ENCODE data around the gene DBN1. TPM values are rescaled to one million over a fixed set of nuclear protein-coding genes. Genes with fewer than 3 reads are reported as not detected.

DBN1 gene
- polyA plus RNA-seq, 1 of the 3 experiments (the other 2 are of a cell fraction), result 244 TPM

DNA sequence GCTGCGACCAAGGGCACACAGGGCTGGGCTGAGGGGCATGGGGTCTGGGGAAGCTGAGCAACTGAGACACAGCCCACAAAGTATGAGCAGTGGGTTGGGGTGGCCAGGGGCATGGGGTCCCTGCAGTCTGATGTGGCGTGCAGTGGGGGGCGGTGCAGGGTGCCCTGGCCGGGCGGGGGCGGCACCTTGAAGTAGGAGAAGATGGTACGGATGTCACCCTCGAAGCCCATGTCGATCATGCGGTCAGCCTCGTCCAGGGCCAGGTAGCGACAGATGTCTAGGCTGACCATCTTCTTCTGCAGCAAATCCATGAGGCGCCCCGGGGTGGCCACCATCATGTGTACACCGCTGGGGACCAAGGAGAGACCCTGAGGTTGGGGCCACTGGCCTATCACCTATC is 40.1 kb upstream of the DBN1 start:
- Histone ChIP-seq H3K9me3 (no peaks in the 10 kb centered on the region), H3F3A (replicated peaks; ENCODE audit: insufficient read depth) (peaks cover 3% of the 10 kb centered on the region), H3K27ac (ENCODE audit: low read depth in 2 of 2, low read length in 1 of 2) (no peak overlapping the region), H3K27me3 (ENCODE audit: insufficient read depth) (no peaks in the 10 kb centered on the region), H3K79me2 (ENCODE audit: insufficient read depth) (peaks cover 25% of the 10 kb centered on the region), H2AFZ (ENCODE audit: low read depth) (no peak overlapping the region), H3K4me2 (no peak overlapping the region), H3K36me3 (replicated peaks in 1 of 2; ENCODE audit: control insufficient read depth in 1 of 2, insufficient read depth in 2 of 2, low read length in 1 of 2) (peaks cover 20 to 55% of the 10 kb centered on the region in 2 experiments), H3K4me1 (ENCODE audit: control insufficient read depth in 1 of 2, insufficient read depth in 2 of 2, low read depth in 1 of 2, low read length in 1 of 2) (peaks cover 6 to 10% of the 10 kb centered on the region in 2 experiments; a peak in 2 of 4 replicates), H3K4me3 (ENCODE audit: low read depth in 2 of 2, low read length in 1 of 2) (no peak overlapping the region), H3K9ac (no peak overlapping the region), H3K9me2 (no peaks in the 10 kb centered on the region), H4K20me1 (ENCODE audit: insufficient read depth) (no peaks in the 10 kb centered on the region)
- no peak for DNase-seq
- CTCF ChIA-PET, result interaction anchor here (8.8 kb wide), 1 partner anchor 12 kb away, joined by 80 read pairs; no protein-coding TSS in a partner anchor
- 92% methylated on average over 9 of the region's 15 CpGs for WGBS (ENCODE audit: low lambda C conversion rate)
- POLR2A ChIA-PET, result no interaction called here
- TF ChIP-seq, protein P1, sequence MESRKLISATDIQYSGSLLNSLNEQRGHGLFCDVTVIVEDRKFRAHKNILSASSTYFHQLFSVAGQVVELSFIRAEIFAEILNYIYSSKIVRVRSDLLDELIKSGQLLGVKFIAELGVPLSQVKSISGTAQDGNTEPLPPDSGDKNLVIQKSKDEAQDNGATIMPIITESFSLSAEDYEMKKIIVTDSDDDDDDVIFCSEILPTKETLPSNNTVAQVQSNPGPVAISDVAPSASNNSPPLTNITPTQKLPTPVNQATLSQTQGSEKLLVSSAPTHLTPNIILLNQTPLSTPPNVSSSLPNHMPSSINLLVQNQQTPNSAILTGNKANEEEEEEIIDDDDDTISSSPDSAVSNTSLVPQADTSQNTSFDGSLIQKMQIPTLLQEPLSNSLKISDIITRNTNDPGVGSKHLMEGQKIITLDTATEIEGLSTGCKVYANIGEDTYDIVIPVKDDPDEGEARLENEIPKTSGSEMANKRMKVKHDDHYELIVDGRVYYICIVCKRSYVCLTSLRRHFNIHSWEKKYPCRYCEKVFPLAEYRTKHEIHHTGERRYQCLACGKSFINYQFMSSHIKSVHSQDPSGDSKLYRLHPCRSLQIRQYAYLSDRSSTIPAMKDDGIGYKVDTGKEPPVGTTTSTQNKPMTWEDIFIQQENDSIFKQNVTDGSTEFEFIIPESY (IDR thresholded peaks at IDR 0.05; ENCODE audit: borderline replicate concordance, low read depth), result no peak
- no peak for TF ChIP-seq ELF1 (IDR thresholded peaks at IDR 0.05)
- TF ChIP-seq FOXJ3 (CRISPR knock-in tag; IDR thresholded peaks at IDR 0.05), result no peak
- no peak for TF ChIP-seq FOSL2 (IDR thresholded peaks at IDR 0.05; ENCODE audit: borderline replicate concordance, low read depth)
- TF ChIP-seq, protein P2, sequence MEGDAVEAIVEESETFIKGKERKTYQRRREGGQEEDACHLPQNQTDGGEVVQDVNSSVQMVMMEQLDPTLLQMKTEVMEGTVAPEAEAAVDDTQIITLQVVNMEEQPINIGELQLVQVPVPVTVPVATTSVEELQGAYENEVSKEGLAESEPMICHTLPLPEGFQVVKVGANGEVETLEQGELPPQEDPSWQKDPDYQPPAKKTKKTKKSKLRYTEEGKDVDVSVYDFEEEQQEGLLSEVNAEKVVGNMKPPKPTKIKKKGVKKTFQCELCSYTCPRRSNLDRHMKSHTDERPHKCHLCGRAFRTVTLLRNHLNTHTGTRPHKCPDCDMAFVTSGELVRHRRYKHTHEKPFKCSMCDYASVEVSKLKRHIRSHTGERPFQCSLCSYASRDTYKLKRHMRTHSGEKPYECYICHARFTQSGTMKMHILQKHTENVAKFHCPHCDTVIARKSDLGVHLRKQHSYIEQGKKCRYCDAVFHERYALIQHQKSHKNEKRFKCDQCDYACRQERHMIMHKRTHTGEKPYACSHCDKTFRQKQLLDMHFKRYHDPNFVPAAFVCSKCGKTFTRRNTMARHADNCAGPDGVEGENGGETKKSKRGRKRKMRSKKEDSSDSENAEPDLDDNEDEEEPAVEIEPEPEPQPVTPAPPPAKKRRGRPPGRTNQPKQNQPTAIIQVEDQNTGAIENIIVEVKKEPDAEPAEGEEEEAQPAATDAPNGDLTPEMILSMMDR (IDR thresholded peaks at IDR 0.05), result no peak
- no peak for TF ChIP-seq MEF2A (IDR thresholded peaks at IDR 0.05; ENCODE audit: borderline replicate concordance, low read depth)
- no peak for TF ChIP-seq RCOR1 (IDR thresholded peaks at IDR 0.05; ENCODE audit: low read length)

DNA sequence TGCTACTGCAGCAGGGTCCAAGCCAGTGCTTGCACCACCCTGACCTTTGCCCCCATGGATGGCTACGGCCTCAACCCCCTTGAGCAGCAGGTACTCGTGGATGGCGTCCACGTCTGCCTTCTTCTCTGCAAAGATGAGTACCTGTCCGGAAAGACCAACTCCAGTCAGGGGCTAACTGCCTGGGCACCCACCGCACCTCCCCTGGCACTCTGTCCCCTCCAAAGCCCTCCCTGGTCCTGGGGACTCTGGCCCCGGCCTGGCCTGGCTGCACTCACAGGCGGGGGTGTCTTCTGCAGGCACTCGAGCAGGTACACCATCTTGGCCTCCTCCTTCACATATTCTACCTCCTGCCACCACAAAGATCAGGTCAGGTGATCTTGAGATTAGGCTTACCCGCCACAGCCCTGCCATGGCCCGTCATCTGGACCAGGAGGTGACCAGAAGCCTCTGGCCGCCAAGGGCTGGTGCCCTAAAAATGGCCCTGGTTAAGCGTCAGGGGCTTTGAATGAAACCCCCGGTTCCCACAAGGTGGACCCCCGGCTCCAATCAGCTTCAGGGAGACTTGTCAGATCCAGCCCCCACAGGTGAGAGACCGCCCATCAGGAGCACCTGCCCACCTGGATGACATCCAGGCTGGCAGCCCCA is 39.4 kb upstream of the DBN1 start:
- Histone ChIP-seq H3K79me2 (ENCODE audit: insufficient read depth) (peaks cover 25% of the 10 kb centered on the region), H3K36me3 (replicated peaks in 1 of 2; ENCODE audit: control insufficient read depth in 1 of 2, insufficient read depth in 2 of 2, low read length in 1 of 2) (peaks cover 20 to 55% of the 10 kb centered on the region in 2 experiments)

More for the DNA sequence above, 39.4 kb upstream of the DBN1 start:
- Histone ChIP-seq H3K27ac (ENCODE audit: low read depth in 2 of 2, low read length in 1 of 2) (no peak overlapping the region), H3K4me2 (no peak overlapping the region), H3K27me3 (ENCODE audit: insufficient read depth) (no peaks in the 10 kb centered on the region), H3K4me3 (ENCODE audit: low read depth in 2 of 2, low read length in 1 of 2) (no peak overlapping the region), H3K4me1 (ENCODE audit: control insufficient read depth in 1 of 2, insufficient read depth in 2 of 2, low read depth in 1 of 2, low read length in 1 of 2) (peaks cover 6 to 10% of the 10 kb centered on the region in 2 experiments; a peak in 2 of 4 replicates), H3K9ac (no peak overlapping the region), H3K9me2 (no peaks in the 10 kb centered on the region), H3F3A (replicated peaks; ENCODE audit: insufficient read depth) (peaks cover 3% of the 10 kb centered on the region), H3K9me3 (no peaks in the 10 kb centered on the region), H4K20me1 (ENCODE audit: insufficient read depth) (no peaks in the 10 kb centered on the region), H2AFZ (ENCODE audit: low read depth) (no peak overlapping the region)
- ChIA-PET POLR2A (no interaction called here), CTCF (interaction anchor here (8.8 kb wide), 1 partner anchor 12 kb away, joined by 80 read pairs; no protein-coding TSS in a partner anchor)
- no peak for DNase-seq
- 97% methylated on average over 8 of the region's 16 CpGs for WGBS (ENCODE audit: low lambda C conversion rate)
- TF ChIP-seq FOXJ3 (CRISPR knock-in tag; IDR thresholded peaks at IDR 0.05) (no peak), FOXM1 (IDR thresholded peaks at IDR 0.05; ENCODE audit: low read depth) (no peak), RAD21 (IDR thresholded peaks at IDR 0.05; ENCODE audit: low read length) (no peak), GABPA (IDR thresholded peaks at IDR 0.05; ENCODE audit: low read depth) (no peak), MXI1 (IDR thresholded peaks at IDR 0.05; ENCODE audit: low read depth, low read length) (no peak), NFIC (IDR thresholded peaks at IDR 0.05; ENCODE audit: borderline replicate concordance) (no peak), RFX5 (IDR thresholded peaks at IDR 0.05; ENCODE audit: low read length) (no peak)
- TF ChIP-seq, protein P3, sequence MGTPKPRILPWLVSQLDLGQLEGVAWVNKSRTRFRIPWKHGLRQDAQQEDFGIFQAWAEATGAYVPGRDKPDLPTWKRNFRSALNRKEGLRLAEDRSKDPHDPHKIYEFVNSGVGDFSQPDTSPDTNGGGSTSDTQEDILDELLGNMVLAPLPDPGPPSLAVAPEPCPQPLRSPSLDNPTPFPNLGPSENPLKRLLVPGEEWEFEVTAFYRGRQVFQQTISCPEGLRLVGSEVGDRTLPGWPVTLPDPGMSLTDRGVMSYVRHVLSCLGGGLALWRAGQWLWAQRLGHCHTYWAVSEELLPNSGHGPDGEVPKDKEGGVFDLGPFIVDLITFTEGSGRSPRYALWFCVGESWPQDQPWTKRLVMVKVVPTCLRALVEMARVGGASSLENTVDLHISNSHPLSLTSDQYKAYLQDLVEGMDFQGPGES (IDR thresholded peaks at IDR 0.05; ENCODE audit: low read depth, low read length), result no peak

Measured in SK-N-SH (cell line).